ENCODE results near the gene WDR47. TPM values are rescaled to one million over a fixed set of nuclear protein-coding genes. Genes with fewer than 3 reads are reported as not detected.
A peak's percentile ranks its signal among the peaks of the same experiment; 100 is the strongest.
"Not testable (repeated sequence)": the region's sequence is repeated elsewhere in the genome, so short reads cannot be mapped to it uniquely, and the experiment has no call there.

WDR47 gene
- total and polyA plus RNA-seq, 4 donors, result 5.6 to 24.1 (median 15.3) TPM

- 65 to 73% methylated on average over 1 of the region's 1 CpG for WGBS, 2 donors
- no peaks in the 10 kb centered on the region for H3K27me3 ChIP-seq (ENCODE audit: control insufficient read depth in 1 of 2, insufficient read depth in 2 of 2, low read length in 1 of 2)
- ATAC-seq (ENCODE audit: low FRiP score), result no peak
- no peaks in the 10 kb centered on the region for H3K36me3 ChIP-seq (ENCODE audit: control insufficient read depth in 1 of 2, insufficient read depth in 2 of 2, low read length in 1 of 2)
- DNase-seq, result no peak
- no peak overlapping the region for H3K4me3 ChIP-seq (ENCODE audit: low read length in 2 of 2)
- intact Hi-C loops (cut with DNase I), result no loop called here
- no peaks in the 10 kb centered on the region for H3K9me3 ChIP-seq (ENCODE audit: control insufficient read depth, low read length)
- no peaks in the 10 kb centered on the region for H3K4me1 ChIP-seq (ENCODE audit: control insufficient read depth in 1 of 2, insufficient read depth in 2 of 2, low read length in 2 of 2)
- H3K27ac ChIP-seq (ENCODE audit: low read depth in 1 of 2, low read length in 2 of 2), result no peak overlapping the region
Observed at GRCh38 chr1:109045595-109045994, 3.7 kb upstream of the WDR47 start.

GRCh38 chr1:109040989-109041620 lies 797 bp downstream of the WDR47 start:
- Histone ChIP-seq H3K4me1 (ENCODE audit: control insufficient read depth in 1 of 2, insufficient read depth in 2 of 2, low read length in 2 of 2) (no peaks in the 10 kb centered on the region), H3K27me3 (ENCODE audit: control insufficient read depth in 1 of 2, insufficient read depth in 2 of 2, low read length in 1 of 2) (no peaks in the 10 kb centered on the region), H3K4me3 (ENCODE audit: low read length in 2 of 2) (peak overlapping the region; percentile 58 to 88), H3K9me3 (ENCODE audit: control insufficient read depth, low read length) (no peaks in the 10 kb centered on the region), H3K27ac (ENCODE audit: low read depth in 1 of 2, low read length in 2 of 2) (peak overlapping the region; percentile 19 to 44), H3K36me3 (ENCODE audit: control insufficient read depth in 1 of 2, insufficient read depth in 2 of 2, low read length in 1 of 2) (no peaks in the 10 kb centered on the region)
- 0 to 1% methylated on average over 42 to 44 of the region's 44 CpGs for WGBS, 2 donors
- ATAC-seq (ENCODE audit: low FRiP score), result peak; percentile 71
- intact Hi-C loops (cut with DNase I), result loop anchor here (2.0 to 5.0 kb wide), 3 partner anchors 36 to 60 kb away; partner anchors contain the start of genes TAF13 (in 1 of the 2) and TMEM167B (in 1 of the 2)
- DNase-seq, result peak; percentile 52 to 81

- no peak for DNase-seq
- 4 to 5% methylated on average over 3 of the region's 3 CpGs for WGBS, 2 donors
- Histone ChIP-seq H3K9me3 (ENCODE audit: control insufficient read depth, low read length) (no peaks in the 10 kb centered on the region), H3K36me3 (ENCODE audit: control insufficient read depth in 1 of 2, insufficient read depth in 2 of 2, low read length in 1 of 2) (no peaks in the 10 kb centered on the region), H3K4me3 (ENCODE audit: low read length in 2 of 2) (peak overlapping the region; percentile 58 to 88), H3K27ac (ENCODE audit: low read depth in 1 of 2, low read length in 2 of 2) (no peak overlapping the region), H3K4me1 (ENCODE audit: control insufficient read depth in 1 of 2, insufficient read depth in 2 of 2, low read length in 2 of 2) (no peaks in the 10 kb centered on the region), H3K27me3 (ENCODE audit: control insufficient read depth in 1 of 2, insufficient read depth in 2 of 2, low read length in 1 of 2) (no peaks in the 10 kb centered on the region)
- ATAC-seq (ENCODE audit: low FRiP score), result no peak
- intact Hi-C loops (cut with DNase I), result loop anchor here (2.0 to 5.0 kb wide), 3 partner anchors 37 to 60 kb away; partner anchors contain the start of genes TAF13 (in 1 of the 2) and TMEM167B (in 1 of the 2)
Observed at GRCh38 chr1:109040627-109040988, 1.3 kb downstream of the WDR47 start.

DNA sequence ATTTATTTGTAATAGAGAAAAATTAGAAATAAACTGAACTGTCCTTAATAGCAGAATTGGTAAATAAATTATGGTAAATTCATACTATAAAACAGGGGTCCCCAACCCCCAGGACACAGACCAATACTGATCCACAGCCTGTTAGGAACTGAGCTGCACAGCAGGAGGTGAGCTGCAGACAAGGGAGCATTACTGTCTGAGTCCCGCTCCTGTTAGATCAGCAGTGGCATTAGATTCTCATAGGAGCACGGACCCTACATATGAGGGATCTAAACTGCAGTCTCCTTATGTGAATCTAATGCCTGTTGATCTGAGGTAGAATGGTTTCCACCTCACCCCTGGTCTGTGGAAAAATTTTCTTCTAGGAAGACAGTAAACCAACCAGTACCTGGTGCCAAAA lies 7.5 kb downstream of the WDR47 start:
- intact Hi-C loops (cut with DNase I), result no loop called here
- H3K4me3 ChIP-seq (ENCODE audit: low read length in 2 of 2), result no peak overlapping the region
- H3K9me3 ChIP-seq (ENCODE audit: control insufficient read depth, low read length), result no peaks in the 10 kb centered on the region
- no peaks in the 10 kb centered on the region for H3K36me3 ChIP-seq (ENCODE audit: control insufficient read depth in 1 of 2, insufficient read depth in 2 of 2, low read length in 1 of 2)
- 94 to 98% methylated on average over 2 of the region's 2 CpGs for WGBS, 2 donors
- no peak for ATAC-seq (ENCODE audit: low FRiP score)
- no peak for DNase-seq
- H3K27ac ChIP-seq (ENCODE audit: low read depth in 1 of 2, low read length in 2 of 2), result no peak overlapping the region
- peaks cover 0 to 3% of the 10 kb centered on the region in 2 donors for H3K4me1 ChIP-seq (ENCODE audit: control insufficient read depth in 1 of 2, insufficient read depth in 2 of 2, low read length in 2 of 2)
- no peaks in the 10 kb centered on the region for H3K27me3 ChIP-seq (ENCODE audit: control insufficient read depth in 1 of 2, insufficient read depth in 2 of 2, low read length in 1 of 2)

- H3K27me3 ChIP-seq (ENCODE audit: control insufficient read depth in 1 of 2, insufficient read depth in 2 of 2, low read length in 1 of 2); intact Hi-C loops (cut with DNase I); H3K36me3 ChIP-seq (ENCODE audit: control insufficient read depth in 1 of 2, insufficient read depth in 2 of 2, low read length in 1 of 2); H3K4me1 ChIP-seq (ENCODE audit: control insufficient read depth in 1 of 2, insufficient read depth in 2 of 2, low read length in 2 of 2); H3K9me3 ChIP-seq (ENCODE audit: control insufficient read depth, low read length); ATAC-seq (ENCODE audit: low FRiP score); H3K4me3 ChIP-seq (ENCODE audit: low read length in 2 of 2); DNase-seq; H3K27ac ChIP-seq (ENCODE audit: low read depth in 1 of 2, low read length in 2 of 2): not testable (repeated sequence)
- WGBS, 2 donors, result 91 to 93% methylated on average over 8 of the region's 8 CpGs
Observed at GRCh38 chr1:109029493-109029892, 12.4 kb downstream of the WDR47 start.

- intact Hi-C loops (cut with DNase I), result no loop called here
- Histone ChIP-seq H3K36me3 (ENCODE audit: control insufficient read depth in 1 of 2, insufficient read depth in 2 of 2, low read length in 1 of 2) (no peaks in the 10 kb centered on the region), H3K4me1 (ENCODE audit: control insufficient read depth in 1 of 2, insufficient read depth in 2 of 2, low read length in 2 of 2) (peaks cover 0 to 3% of the 10 kb centered on the region in 2 donors), H3K9me3 (ENCODE audit: control insufficient read depth, low read length) (no peaks in the 10 kb centered on the region), H3K4me3 (ENCODE audit: low read length in 2 of 2) (no peak overlapping the region), H3K27me3 (ENCODE audit: control insufficient read depth in 1 of 2, insufficient read depth in 2 of 2, low read length in 1 of 2) (no peaks in the 10 kb centered on the region), H3K27ac (ENCODE audit: low read depth in 1 of 2, low read length in 2 of 2) (no peak overlapping the region)
- DNase-seq (no peak), ATAC-seq (ENCODE audit: low FRiP score) (no peak)
Observed at GRCh38 chr1:109027841-109028240, 14.1 kb downstream of the WDR47 start.

GRCh38 chr1:109025694-109026093 lies 16.2 kb downstream of the WDR47 start:
- intact Hi-C loops (cut with DNase I), result no loop called here
- WGBS, 2 donors, result 89 to 95% methylated on average over 6 of the region's 6 CpGs

DNA sequence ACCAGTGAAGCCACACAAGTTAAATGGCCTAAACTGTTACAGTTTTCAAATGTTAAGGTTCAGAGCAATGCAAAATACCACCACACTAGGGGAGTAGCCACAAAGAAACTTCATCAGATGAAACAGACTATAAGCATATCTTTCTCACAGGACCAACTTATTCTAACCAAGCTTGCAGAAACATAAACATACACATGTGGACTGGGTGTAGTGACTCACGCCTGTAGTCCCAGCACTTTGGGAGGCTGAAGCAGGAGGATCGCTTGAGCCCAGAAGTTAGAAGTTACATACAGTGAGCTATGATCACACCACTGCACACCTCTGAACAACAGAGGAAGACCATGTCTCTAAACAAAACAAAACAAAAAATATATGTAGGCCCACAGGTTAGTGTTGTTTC lies 17.3 kb downstream of the WDR47 start:
- no peaks in the 10 kb centered on the region for H3K36me3 ChIP-seq (ENCODE audit: control insufficient read depth in 1 of 2, insufficient read depth in 2 of 2, low read length in 1 of 2)
- no peaks in the 10 kb centered on the region for H3K9me3 ChIP-seq (ENCODE audit: control insufficient read depth, low read length)
- ATAC-seq (ENCODE audit: low FRiP score), result no peak
- DNase-seq, result no peak
- no peak overlapping the region for H3K4me3 ChIP-seq (ENCODE audit: low read length in 2 of 2)
- intact Hi-C loops (cut with DNase I), result no loop called here
- H3K27me3 ChIP-seq (ENCODE audit: control insufficient read depth in 1 of 2, insufficient read depth in 2 of 2, low read length in 1 of 2), result no peaks in the 10 kb centered on the region
- no peaks in the 10 kb centered on the region for H3K4me1 ChIP-seq (ENCODE audit: control insufficient read depth in 1 of 2, insufficient read depth in 2 of 2, low read length in 2 of 2)
- 87 to 88% methylated on average over 2 of the region's 2 CpGs for WGBS, 2 donors
- H3K27ac ChIP-seq (ENCODE audit: low read depth in 1 of 2, low read length in 2 of 2), result no peak overlapping the region

More at GRCh38 chr1:109025694-109026093, 16.2 kb downstream of the WDR47 start:
- ATAC-seq (ENCODE audit: low FRiP score) (no peak), DNase-seq (no peak)
- Histone ChIP-seq H3K4me1 (ENCODE audit: control insufficient read depth in 1 of 2, insufficient read depth in 2 of 2, low read length in 2 of 2) (peaks cover 0 to 1% of the 10 kb centered on the region in 2 donors), H3K27me3 (ENCODE audit: control insufficient read depth in 1 of 2, insufficient read depth in 2 of 2, low read length in 1 of 2) (no peaks in the 10 kb centered on the region), H3K36me3 (ENCODE audit: control insufficient read depth in 1 of 2, insufficient read depth in 2 of 2, low read length in 1 of 2) (no peaks in the 10 kb centered on the region), H3K27ac (ENCODE audit: low read depth in 1 of 2, low read length in 2 of 2) (no peak overlapping the region), H3K4me3 (ENCODE audit: low read length in 2 of 2) (no peak overlapping the region), H3K9me3 (ENCODE audit: control insufficient read depth, low read length) (no peaks in the 10 kb centered on the region)

- Histone ChIP-seq H3K27ac (ENCODE audit: low read depth in 1 of 2, low read length in 2 of 2) (no peak overlapping the region), H3K27me3 (ENCODE audit: control insufficient read depth in 1 of 2, insufficient read depth in 2 of 2, low read length in 1 of 2) (no peaks in the 10 kb centered on the region), H3K4me3 (ENCODE audit: low read length in 2 of 2) (no peak overlapping the region), H3K36me3 (ENCODE audit: control insufficient read depth in 1 of 2, insufficient read depth in 2 of 2, low read length in 1 of 2) (peaks cover 0 to 2% of the 10 kb centered on the region in 2 donors), H3K9me3 (ENCODE audit: control insufficient read depth, low read length) (no peaks in the 10 kb centered on the region), H3K4me1 (ENCODE audit: control insufficient read depth in 1 of 2, insufficient read depth in 2 of 2, low read length in 2 of 2) (no peaks in the 10 kb centered on the region)
- ATAC-seq (ENCODE audit: low FRiP score) (no peak), DNase-seq (no peak)
- intact Hi-C loops (cut with DNase I), result no loop called here
- WGBS, 2 donors, result 72 to 74% methylated on average over 3 of the region's 3 CpGs
Observed at GRCh38 chr1:109020693-109021257, 21.1 kb downstream of the WDR47 start.

Measured in aorta (tissue), 5 donors.